Measurements from ENCODE around the gene HPN.

Gene HPN

DNA sequence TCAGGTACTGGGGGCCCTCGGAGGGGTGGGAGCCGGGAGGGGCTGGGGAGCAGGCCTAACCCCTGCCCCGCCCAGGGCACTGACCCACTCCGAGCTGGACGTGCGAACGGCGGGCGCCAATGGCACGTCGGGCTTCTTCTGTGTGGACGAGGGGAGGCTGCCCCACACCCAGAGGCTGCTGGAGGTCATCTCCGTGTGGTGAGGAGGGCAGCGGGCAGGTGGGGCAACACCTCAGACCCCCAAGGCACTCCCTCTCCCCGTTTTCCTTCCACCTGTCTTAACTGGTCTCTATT, 18.2 kb downstream of the HPN start:
- Histone ChIP-seq H3K36me3 (ENCODE audit: insufficient read depth, low read length) (no peaks in the 10 kb centered on the region), H2AFZ (ENCODE audit: low read depth, low read length) (no peak overlapping the region), H3K4me1 (ENCODE audit: insufficient read depth, low read length) (no peaks in the 10 kb centered on the region), H3K4me3 (ENCODE audit: low read length) (no peak overlapping the region), H3K27me3 (ENCODE audit: insufficient read depth, low read length) (no peaks in the 10 kb centered on the region), H3K9me3 (ENCODE audit: low read length) (no peaks in the 10 kb centered on the region)

- Histone ChIP-seq H3K4me3 (ENCODE audit: low read length) (no peak overlapping the region), H3K27me3 (ENCODE audit: insufficient read depth, low read length) (no peaks in the 10 kb centered on the region), H2AFZ (ENCODE audit: low read depth, low read length) (no peak overlapping the region), H3K36me3 (ENCODE audit: insufficient read depth, low read length) (no peaks in the 10 kb centered on the region), H3K4me1 (ENCODE audit: insufficient read depth, low read length) (no peaks in the 10 kb centered on the region), H3K9me3 (ENCODE audit: low read length) (no peaks in the 10 kb centered on the region)
Observed at GRCh38 chr19:35060160-35060855, 18.8 kb downstream of the HPN start.

DNA sequence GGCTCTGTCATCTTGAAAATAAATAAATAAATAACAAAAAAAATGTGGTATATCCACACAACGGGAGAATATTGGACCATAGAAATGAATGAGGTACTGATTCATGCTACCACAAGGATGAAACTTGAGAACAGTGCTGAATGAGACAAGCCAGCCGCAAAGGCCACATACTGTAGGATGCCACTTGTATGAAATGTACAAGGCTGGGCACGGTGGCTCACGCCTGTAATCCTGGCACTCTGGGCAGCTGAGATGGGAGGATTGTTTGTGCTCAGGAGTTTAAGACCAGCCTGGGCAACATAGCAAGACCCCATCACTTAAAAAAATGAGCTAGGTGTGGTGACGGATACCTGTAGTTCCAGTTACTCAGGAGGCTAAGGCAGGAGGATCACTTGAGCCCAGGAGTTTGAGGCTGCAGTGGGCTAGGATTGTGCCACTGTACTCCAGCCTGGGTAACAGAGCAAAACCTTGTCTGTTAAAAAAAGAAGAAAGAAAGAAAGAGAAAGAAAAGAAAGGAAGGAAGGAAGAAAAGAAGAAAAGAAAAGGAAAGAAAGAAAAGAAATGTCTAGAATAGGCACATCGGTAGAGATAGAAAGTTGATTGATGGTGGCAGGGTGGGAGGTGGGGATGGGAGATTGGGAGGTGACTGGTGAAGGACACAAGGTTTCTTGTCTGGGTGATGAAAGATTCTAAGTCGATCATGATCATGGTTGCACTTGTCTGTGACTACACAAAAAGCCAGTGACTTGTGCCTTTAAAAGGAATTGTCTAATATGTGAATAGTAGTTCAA, 20.3 kb downstream of the HPN start:
- no peak overlapping the region for H2AFZ ChIP-seq (ENCODE audit: low read depth, low read length)
- H3K4me3 ChIP-seq (ENCODE audit: low read length) = no peak overlapping the region
- H3K9me3 ChIP-seq (ENCODE audit: low read length) = no peaks in the 10 kb centered on the region
- no peaks in the 10 kb centered on the region for H3K36me3 ChIP-seq (ENCODE audit: insufficient read depth, low read length)
- no peaks in the 10 kb centered on the region for H3K27me3 ChIP-seq (ENCODE audit: insufficient read depth, low read length)
- H3K4me1 ChIP-seq (ENCODE audit: insufficient read depth, low read length) = no peaks in the 10 kb centered on the region

- no peaks in the 10 kb centered on the region for H3K36me3 ChIP-seq (ENCODE audit: insufficient read depth, low read length)
Observed at GRCh38 chr19:35062942-35063341, 21.4 kb downstream of the HPN start.

GRCh38 chr19:35063940-35064818, 22.7 kb downstream of the HPN start:
- H3K4me1 ChIP-seq (ENCODE audit: insufficient read depth, low read length) = no peaks in the 10 kb centered on the region
- no peak overlapping the region for H2AFZ ChIP-seq (ENCODE audit: low read depth, low read length)
- no peaks in the 10 kb centered on the region for H3K9me3 ChIP-seq (ENCODE audit: low read length)
- H3K36me3 ChIP-seq (ENCODE audit: insufficient read depth, low read length) = no peaks in the 10 kb centered on the region
- H3K4me3 ChIP-seq (ENCODE audit: low read length) = no peak overlapping the region
- H3K27me3 ChIP-seq (ENCODE audit: insufficient read depth, low read length) = no peaks in the 10 kb centered on the region

More at GRCh38 chr19:35062942-35063341, 21.4 kb downstream of the HPN start:
- Histone ChIP-seq H3K4me3 (ENCODE audit: low read length) (no peak overlapping the region), H3K4me1 (ENCODE audit: insufficient read depth, low read length) (no peaks in the 10 kb centered on the region), H3K27me3 (ENCODE audit: insufficient read depth, low read length) (no peaks in the 10 kb centered on the region), H3K9me3 (ENCODE audit: low read length) (no peaks in the 10 kb centered on the region), H2AFZ (ENCODE audit: low read depth, low read length) (no peak overlapping the region)

DNA sequence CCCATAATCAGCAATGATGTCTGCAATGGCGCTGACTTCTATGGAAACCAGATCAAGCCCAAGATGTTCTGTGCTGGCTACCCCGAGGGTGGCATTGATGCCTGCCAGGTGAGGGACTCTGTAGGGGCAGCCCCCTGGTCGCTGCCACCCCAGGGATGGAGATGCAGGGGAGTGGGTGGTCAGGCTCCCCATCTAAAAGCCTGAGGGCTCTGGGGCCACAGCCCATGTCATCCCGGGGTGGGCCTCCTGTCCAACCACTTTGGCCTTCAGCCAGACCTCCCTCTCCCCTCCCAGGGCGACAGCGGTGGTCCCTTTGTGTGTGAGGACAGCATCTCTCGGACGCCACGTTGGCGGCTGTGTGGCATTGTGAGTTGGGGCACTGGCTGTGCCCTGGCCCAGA, 24.1 kb downstream of the HPN start:
- no peak overlapping the region for H2AFZ ChIP-seq (ENCODE audit: low read depth, low read length)

GRCh38 chr19:35066121-35066520, 24.6 kb downstream of the HPN start:
- H2AFZ ChIP-seq (ENCODE audit: low read depth, low read length) = no peak overlapping the region
- peaks cover 3% of the 10 kb centered on the region for H3K9me3 ChIP-seq (ENCODE audit: low read length)
- no peaks in the 10 kb centered on the region for H3K36me3 ChIP-seq (ENCODE audit: insufficient read depth, low read length)
- H3K4me1 ChIP-seq (ENCODE audit: insufficient read depth, low read length) = no peaks in the 10 kb centered on the region
- no peaks in the 10 kb centered on the region for H3K27me3 ChIP-seq (ENCODE audit: insufficient read depth, low read length)
- H3K4me3 ChIP-seq (ENCODE audit: low read length) = no peak overlapping the region

More for the DNA sequence above, 24.1 kb downstream of the HPN start:
- Histone ChIP-seq H3K4me1 (ENCODE audit: insufficient read depth, low read length) (no peaks in the 10 kb centered on the region), H3K27me3 (ENCODE audit: insufficient read depth, low read length) (no peaks in the 10 kb centered on the region), H3K36me3 (ENCODE audit: insufficient read depth, low read length) (no peaks in the 10 kb centered on the region), H3K9me3 (ENCODE audit: low read length) (peaks cover 1% of the 10 kb centered on the region), H3K4me3 (ENCODE audit: low read length) (no peak overlapping the region)

GRCh38 chr19:35066691-35067563, 25.4 kb downstream of the HPN start:
- Histone ChIP-seq H3K9me3 (ENCODE audit: low read length) (peaks cover 3% of the 10 kb centered on the region), H3K27me3 (ENCODE audit: insufficient read depth, low read length) (no peaks in the 10 kb centered on the region), H3K36me3 (ENCODE audit: insufficient read depth, low read length) (no peaks in the 10 kb centered on the region), H2AFZ (ENCODE audit: low read depth, low read length) (no peak overlapping the region), H3K4me3 (ENCODE audit: low read length) (no peak overlapping the region), H3K4me1 (ENCODE audit: insufficient read depth, low read length) (no peaks in the 10 kb centered on the region)

DNA sequence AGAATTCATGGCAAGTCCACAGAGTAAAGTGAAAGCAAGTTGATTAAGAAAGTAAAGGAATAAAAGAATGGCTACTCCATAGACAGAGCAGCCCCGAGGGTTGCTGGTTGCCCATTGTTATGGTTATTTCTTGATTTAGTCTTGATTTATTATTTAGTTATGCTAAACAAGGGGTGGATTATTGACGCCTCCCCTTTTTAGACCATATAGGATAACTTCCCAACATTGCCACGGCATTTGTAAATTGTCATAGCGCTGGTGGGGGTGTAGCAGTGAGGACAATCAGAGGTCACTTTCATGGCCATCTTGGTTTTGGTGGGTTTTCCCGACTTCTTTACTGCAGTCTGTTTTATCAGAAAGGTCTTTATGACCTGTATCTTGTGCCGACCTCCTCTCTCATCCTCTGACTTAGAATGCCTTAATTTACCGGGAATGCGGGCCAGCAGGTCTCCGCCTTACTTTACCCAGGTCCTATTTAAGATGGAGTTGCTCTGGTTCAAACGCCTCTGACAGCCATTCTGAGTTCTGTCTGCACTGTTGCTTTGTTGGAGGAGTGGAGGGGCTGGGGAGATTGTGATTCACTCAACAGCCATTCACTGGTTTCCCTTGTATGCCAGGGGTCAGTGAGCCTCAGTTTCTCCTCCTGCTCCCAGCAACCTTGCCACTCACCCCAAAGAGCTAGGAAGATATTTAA, 27.6 kb downstream of the HPN start:
- H3K4me1 ChIP-seq (ENCODE audit: insufficient read depth, low read length) = no peaks in the 10 kb centered on the region
- no peak overlapping the region for H3K4me3 ChIP-seq (ENCODE audit: low read length)
- no peak overlapping the region for H2AFZ ChIP-seq (ENCODE audit: low read depth, low read length)
- H3K27me3 ChIP-seq (ENCODE audit: insufficient read depth, low read length) = peaks cover 4% of the 10 kb centered on the region
- no peaks in the 10 kb centered on the region for H3K36me3 ChIP-seq (ENCODE audit: insufficient read depth, low read length)
- H3K9me3 ChIP-seq (ENCODE audit: low read length) = peaks cover 3% of the 10 kb centered on the region

GRCh38 chr19:35069696-35070095, 28.2 kb downstream of the HPN start:
- no peaks in the 10 kb centered on the region for H3K4me1 ChIP-seq (ENCODE audit: insufficient read depth, low read length)
- H3K4me3 ChIP-seq (ENCODE audit: low read length) = no peak overlapping the region
- no peaks in the 10 kb centered on the region for H3K36me3 ChIP-seq (ENCODE audit: insufficient read depth, low read length)
- no peak overlapping the region for H2AFZ ChIP-seq (ENCODE audit: low read depth, low read length)
- peaks cover 4% of the 10 kb centered on the region for H3K27me3 ChIP-seq (ENCODE audit: insufficient read depth, low read length)
- H3K9me3 ChIP-seq (ENCODE audit: low read length) = peaks cover 3% of the 10 kb centered on the region

DNA sequence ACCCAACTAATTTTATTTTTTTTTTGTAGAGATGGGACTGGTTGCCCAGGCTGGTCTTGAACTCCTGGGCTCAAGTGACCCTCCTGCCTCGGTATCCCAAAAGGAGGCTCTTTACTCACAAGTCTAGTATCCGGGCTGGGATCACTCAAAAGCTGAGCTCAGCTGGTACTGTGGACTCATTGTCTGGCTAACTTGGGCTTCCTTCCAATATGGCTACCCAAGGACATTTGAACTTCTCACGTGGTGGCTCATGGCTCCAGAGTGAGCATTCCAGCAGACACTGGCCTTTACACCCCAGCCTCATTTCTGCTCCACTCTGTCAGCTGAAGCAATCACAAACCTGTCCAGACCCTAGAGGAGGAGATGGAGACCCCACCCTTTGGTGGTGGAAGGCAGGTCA, 28.9 kb downstream of the HPN start:
- H3K36me3 ChIP-seq (ENCODE audit: insufficient read depth, low read length) = no peaks in the 10 kb centered on the region
- no peak overlapping the region for H2AFZ ChIP-seq (ENCODE audit: low read depth, low read length)
- peaks cover 7% of the 10 kb centered on the region for H3K27me3 ChIP-seq (ENCODE audit: insufficient read depth, low read length)
- peaks cover 3% of the 10 kb centered on the region for H3K9me3 ChIP-seq (ENCODE audit: low read length)
- H3K4me3 ChIP-seq (ENCODE audit: low read length) = no peak overlapping the region
- no peaks in the 10 kb centered on the region for H3K4me1 ChIP-seq (ENCODE audit: insufficient read depth, low read length)

DNA sequence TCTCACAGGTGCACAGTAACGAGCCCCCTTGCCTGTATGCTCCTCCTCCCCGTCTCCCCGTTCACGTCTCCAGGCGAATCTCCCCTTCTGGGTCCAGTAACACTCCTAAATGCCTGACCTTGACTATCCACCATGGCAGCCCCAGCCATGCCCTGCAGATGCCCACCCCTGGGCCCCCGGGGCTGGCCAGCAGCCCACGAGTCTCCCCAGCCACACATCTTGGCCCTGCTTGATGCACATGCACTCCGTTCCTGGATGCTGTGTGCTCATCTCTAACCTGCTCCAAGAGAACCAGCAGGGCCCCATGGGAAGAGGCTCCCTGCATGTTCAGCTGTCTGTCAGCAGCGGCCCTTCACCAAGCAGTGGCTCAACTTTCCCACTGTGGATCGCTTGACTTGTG, 32.0 kb downstream of the HPN start:
- no peak overlapping the region for H3K4me3 ChIP-seq (ENCODE audit: low read length)
- H3K36me3 ChIP-seq (ENCODE audit: insufficient read depth, low read length) = no peaks in the 10 kb centered on the region
- peaks cover 7% of the 10 kb centered on the region for H3K27me3 ChIP-seq (ENCODE audit: insufficient read depth, low read length)
- no peak overlapping the region for H2AFZ ChIP-seq (ENCODE audit: low read depth, low read length)
- H3K9me3 ChIP-seq (ENCODE audit: low read length) = peaks cover 3% of the 10 kb centered on the region
- no peaks in the 10 kb centered on the region for H3K4me1 ChIP-seq (ENCODE audit: insufficient read depth, low read length)

Data from neuron (in vitro differentiated cells).